Endothelial cell of umbilical vein (primary cell): ENCODE data around the gene RCAN3.

Experiments
- CTCF ChIP-seq, 2 donors: IDR thresholded peaks; 1 replicate in 1 of 2; 2 replicates in 1 of 2; pipeline ENCODE4 v1.5.1; 2011; ENCODE audit warnings: low read length in 2 of 2, mild to moderate bottlenecking in 2 of 2, moderate library complexity in 2 of 2, control low read depth in 1 of 2, inconsistent platforms in 1 of 2, low read depth in 1 of 2; ENCODE audit not compliant: insufficient read depth in 1 of 2; ENCODE audit errors: extremely low read depth in 1 of 2
- GATA2 ChIP-seq: IDR thresholded peaks from 2 replicates; pipeline ENCODE4 v1.7.0; 2011; ENCODE audit warnings: low read depth, mild to moderate bottlenecking, moderate library complexity, mixed read lengths, low read length; ENCODE audit not compliant: insufficient read length, insufficient read depth
- MAX ChIP-seq: IDR thresholded peaks from 2 replicates; pipeline ENCODE4 v1.6.1; 2011; ENCODE audit not compliant: insufficient read depth, insufficient read length
- MYC ChIP-seq: IDR thresholded peaks from one replicate; pipeline ENCODE4 v1.6.1; 2011; ENCODE audit warnings: mild to moderate bottlenecking, low read depth, low read length
- POLR2A ChIP-seq: IDR thresholded peaks from 2 replicates; pipeline ENCODE4 v1.6.1; 2012; ENCODE audit warnings: low read depth, mild to moderate bottlenecking, control low read depth, low read length
- POLR2AphosphoS5 ChIP-seq: IDR thresholded peaks from 2 replicates; pipeline ENCODE4 v1.6.1; 2012; ENCODE audit warnings: low read depth, mild to moderate bottlenecking, control low read depth, low read length, moderate library complexity; ENCODE audit not compliant: insufficient read depth

DNA sequence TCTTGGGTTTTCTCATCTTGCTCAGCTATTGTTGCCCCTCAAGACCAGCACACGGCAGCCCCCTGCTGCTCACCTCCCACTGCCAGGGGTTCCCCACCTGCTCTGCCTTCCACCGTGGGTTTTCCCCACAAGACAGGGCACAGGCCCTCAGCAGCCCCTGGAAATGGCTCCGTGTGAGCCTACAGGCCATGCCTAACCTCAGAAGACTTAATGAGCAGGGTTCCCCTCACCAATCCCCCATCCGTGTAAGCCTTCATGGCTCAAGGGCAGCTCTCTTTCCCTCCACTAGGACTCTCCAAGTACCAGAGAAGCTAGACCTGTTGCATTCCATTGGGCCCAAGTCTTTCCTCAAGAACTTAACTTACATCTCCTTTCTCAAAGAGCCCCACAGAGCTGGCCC, 18.4 kb upstream of the RCAN3 start:
- TF ChIP-seq MAX: no peak
- no peak for TF ChIP-seq POLR2A
- no peak for TF ChIP-seq MYC
- TF ChIP-seq GATA2: no peak
- no peak for TF ChIP-seq CTCF (IDR thresholded peaks at IDR 0.05; ENCODE audit: extremely low read depth in 1 of 2, insufficient read depth in 1 of 2, low read depth in 1 of 2, low read length in 2 of 2)
- no peak for TF ChIP-seq POLR2AphosphoS5
